ENCODE results near the gene TEX10.
A peak's percentile ranks its signal among the peaks of the same experiment; 100 is the strongest.
"Not testable (repeated sequence)": the region's sequence is repeated elsewhere in the genome, so short reads cannot be mapped to it uniquely, and the experiment has no call there.

TEX10 gene

GRCh38 chr9:100352727-100353505, at the start of gene TEX10:
TSS of gene TEX10 (minus strand) at chr9:100352942. CDS start at chr9:100349363, 3,579 bp downstream.
- H3K27ac ChIP-seq = peak within 1 kb of the TSS; percentile 88
- TF ChIP-seq CTCF (conservative IDR thresholded peaks at IDR 0.05) (no peak), ZFX (IDR thresholded peaks at IDR 0.05) (peak; percentile 43; the same call in 1 of the 2 replicates)

- TF ChIP-seq CTCF (conservative IDR thresholded peaks at IDR 0.05) (no peak), ZFX (IDR thresholded peaks at IDR 0.05) (no peak)
Observed at GRCh38 chr9:100401042-100401441, 48.3 kb upstream of the TEX10 start.

GRCh38 chr9:100397529-100398266, 45.0 kb upstream of the TEX10 start:
- TF ChIP-seq ZFX (IDR thresholded peaks at IDR 0.05) = no peak
- TF ChIP-seq CTCF (conservative IDR thresholded peaks at IDR 0.05) = no peak
- no peak overlapping the region for H3K27ac ChIP-seq

More at GRCh38 chr9:100401042-100401441, 48.3 kb upstream of the TEX10 start:
- H3K27ac ChIP-seq = no peak overlapping the region

- no peak overlapping the region for H3K27ac ChIP-seq
- TF ChIP-seq CTCF (conservative IDR thresholded peaks at IDR 0.05) = no peak
- no peak for TF ChIP-seq ZFX (IDR thresholded peaks at IDR 0.05)
Observed at GRCh38 chr9:100396769-100397168, 44.0 kb upstream of the TEX10 start.

GRCh38 chr9:100394816-100395215, 42.1 kb upstream of the TEX10 start:
- H3K27ac ChIP-seq = no peak overlapping the region

GRCh38 chr9:100394032-100394695, 41.4 kb upstream of the TEX10 start:
- TF ChIP-seq ZFX (IDR thresholded peaks at IDR 0.05) = no peak
- no peak for TF ChIP-seq CTCF (conservative IDR thresholded peaks at IDR 0.05)
- no peak overlapping the region for H3K27ac ChIP-seq

More at GRCh38 chr9:100394816-100395215, 42.1 kb upstream of the TEX10 start:
- TF ChIP-seq CTCF (conservative IDR thresholded peaks at IDR 0.05) (no peak), ZFX (IDR thresholded peaks at IDR 0.05) (no peak)

GRCh38 chr9:100392989-100393388, 40.2 kb upstream of the TEX10 start:
- not testable (repeated sequence) for H3K27ac ChIP-seq

All from C4-2B (cell line).